Measurements from ENCODE around the gene BMPER. TPM values are rescaled to one million over a fixed set of nuclear protein-coding genes. Genes with fewer than 3 reads are reported as not detected.

Gene BMPER
- total and polyA plus RNA-seq, 10 of the 15 experiments (the other 5 are each of a cell fraction or from before 2014, with no cell fraction given): 0.02 to 0.08 TPM; not detected in 8

DNA sequence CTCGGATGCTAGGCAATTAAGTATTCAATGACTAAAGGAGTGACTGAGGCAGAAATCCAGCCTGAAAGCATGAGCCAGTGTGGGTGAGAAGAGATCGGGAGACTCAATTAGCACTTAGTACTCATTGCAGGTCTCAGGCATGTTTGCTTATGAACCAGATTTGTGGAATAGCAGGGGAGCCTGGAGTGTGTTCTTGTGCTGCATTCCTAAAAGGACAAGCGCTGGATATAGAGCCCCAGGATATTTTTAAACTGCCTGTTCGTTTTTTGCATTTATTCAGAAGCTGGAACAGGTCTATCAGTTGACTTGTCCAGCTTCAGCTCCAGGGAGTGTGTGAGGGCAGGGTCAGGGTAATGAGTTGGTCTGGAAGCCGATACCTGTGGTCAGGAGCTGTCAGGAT is 120.3 kb downstream of the BMPER start:
- CTCF ChIA-PET: no interaction called here

GRCh38 chr7:34026481-34027190 is 121.3 kb downstream of the BMPER start:
- intact Hi-C loops (cut with micrococcal nuclease; ENCODE audit: unreplicated experiment) (no loop called here), in situ Hi-C loops (cut with MboI) (no loop called here)
- ATAC-seq (no peak), FAIRE-seq (no peak), DNase-seq (ENCODE audit: low read depth, low spot score) (no peak)
- Histone ChIP-seq H3K79me2 (ENCODE audit: control insufficient read depth, insufficient read depth, low read length) (no peaks in the 10 kb centered on the region), H4K20me1 (ENCODE audit: control insufficient read depth, insufficient read depth) (no peaks in the 10 kb centered on the region), H3K27me3 (replicated peaks in 1 of 2; ENCODE audit: control insufficient read depth in 2 of 2, insufficient read depth in 2 of 2, low read length in 1 of 2) (no peaks in the 10 kb centered on the region), H3K9ac (ENCODE audit: control insufficient read depth, insufficient read depth, low read length) (no peak overlapping the region), H3K4me2 (ENCODE audit: control insufficient read depth, insufficient read depth) (no peak overlapping the region), H3K27ac (ENCODE audit: control insufficient read depth, insufficient read depth) (no peak overlapping the region), H3K36me3 (ENCODE audit: control insufficient read depth in 2 of 2, insufficient read depth in 2 of 2, low read length in 1 of 2) (no peaks in the 10 kb centered on the region), H3K9me3 (replicated peaks; ENCODE audit: control insufficient read depth, insufficient read depth, low read length) (no peaks in the 10 kb centered on the region), H3K4me1 (ENCODE audit: control insufficient read depth, insufficient read depth, low read length) (no peaks in the 10 kb centered on the region), H3K4me3 (no peak overlapping the region), H2AFZ (ENCODE audit: control insufficient read depth, low read depth, low read length) (no peak overlapping the region)
- SMC1A ChIA-PET (ENCODE audit: uncharacterized antibody, unreplicated experiment): no interaction called here
- CTCF ChIA-PET: no interaction called here
- no TSS peak for BruUV-seq (replicated peaks)
- RAD21 ChIA-PET (ENCODE audit: unreplicated experiment): no interaction called here
- POLR2A ChIA-PET: no interaction called here
- 7% methylated on average over 4 of the region's 4 CpGs for WGBS (ENCODE audit: insufficient coverage, insufficient replicate concordance, low lambda C conversion rate, missing lambda C conversion rate)
- TF ChIP-seq FOS (IDR thresholded peaks at IDR 0.05; ENCODE audit: borderline replicate concordance, extremely low read depth, insufficient read length): no peak
- TF ChIP-seq STAT1 (conservative IDR thresholded peaks at IDR 0.05): no peak
- TF ChIP-seq CREB1 (IDR thresholded peaks at IDR 0.05; ENCODE audit: low read depth): no peak
- no peak for TF ChIP-seq FOXK2 (IDR thresholded peaks at IDR 0.05)
- no peak for TF ChIP-seq IRF4 (IDR thresholded peaks at IDR 0.05; ENCODE audit: low read depth, low read length)
- TF ChIP-seq ATF2 (IDR thresholded peaks at IDR 0.05; ENCODE audit: low read length): no peak
- TF ChIP-seq PRDM15 (CRISPR knock-in tag; IDR thresholded peaks at IDR 0.05): no peak
- no peak for TF ChIP-seq RUNX3 (IDR thresholded peaks at IDR 0.05; ENCODE audit: low read length)
- TF ChIP-seq NR2C1 (IDR thresholded peaks at IDR 0.05): no peak
- no peak for TF ChIP-seq ZNF384 (IDR thresholded peaks at IDR 0.05; ENCODE audit: borderline replicate concordance, low read depth, low read length)
- no peak for TF ChIP-seq EP300 (IDR thresholded peaks at IDR 0.05; ENCODE audit: borderline replicate concordance in 1 of 2, control insufficient read depth in 1 of 2, low read depth in 2 of 2, low read length in 2 of 2)

More for the DNA sequence above, 120.3 kb downstream of the BMPER start:
- Histone ChIP-seq H3K27me3 (replicated peaks in 1 of 2; ENCODE audit: control insufficient read depth in 2 of 2, insufficient read depth in 2 of 2, low read length in 1 of 2) (no peaks in the 10 kb centered on the region), H3K79me2 (ENCODE audit: control insufficient read depth, insufficient read depth, low read length) (no peaks in the 10 kb centered on the region), H3K36me3 (ENCODE audit: control insufficient read depth in 2 of 2, insufficient read depth in 2 of 2, low read length in 1 of 2) (no peaks in the 10 kb centered on the region), H3K4me1 (ENCODE audit: control insufficient read depth, insufficient read depth, low read length) (no peaks in the 10 kb centered on the region), H3K9me3 (replicated peaks; ENCODE audit: control insufficient read depth, insufficient read depth, low read length) (no peaks in the 10 kb centered on the region), H3K4me2 (ENCODE audit: control insufficient read depth, insufficient read depth) (no peak overlapping the region), H3K27ac (ENCODE audit: control insufficient read depth, insufficient read depth) (no peak overlapping the region), H4K20me1 (ENCODE audit: control insufficient read depth, insufficient read depth) (no peaks in the 10 kb centered on the region), H3K9ac (ENCODE audit: control insufficient read depth, insufficient read depth, low read length) (no peak overlapping the region), H2AFZ (ENCODE audit: control insufficient read depth, low read depth, low read length) (no peak overlapping the region), H3K4me3 (no peak overlapping the region)
- no TSS peak for BruUV-seq (replicated peaks)
- 20% methylated on average over 5 of the region's 5 CpGs for WGBS (ENCODE audit: insufficient coverage, insufficient replicate concordance, low lambda C conversion rate, missing lambda C conversion rate)
- ATAC-seq: no peak
- in situ Hi-C loops (cut with MboI): no loop called here
- ChIA-PET RAD21 (ENCODE audit: unreplicated experiment) (no interaction called here), SMC1A (ENCODE audit: uncharacterized antibody, unreplicated experiment) (no interaction called here), POLR2A (no interaction called here)
- TF ChIP-seq SUZ12 (IDR thresholded peaks at IDR 0.05; ENCODE audit: unreplicated experiment): no peak
- intact Hi-C loops (cut with micrococcal nuclease; ENCODE audit: unreplicated experiment): no loop called here
- DNase-seq (ENCODE audit: low read depth, low spot score): no peak
- no peak for FAIRE-seq
